ENCODE results near the gene NEMP2. TPM values are rescaled to one million over a fixed set of nuclear protein-coding genes. Genes with fewer than 3 reads are reported as not detected.
"Not testable (repeated sequence)": the region's sequence is repeated elsewhere in the genome, so short reads cannot be mapped to it uniquely, and the experiment has no call there.

Gene NEMP2
- total RNA-seq, 2 donors from 2014 or later, result 5.0 to 6.8 TPM

- intact Hi-C loops (cut with DNase I), result no loop called here
- no peak for DNase-seq (ENCODE audit: low spot score)
Measured at GRCh38 chr2:190530248-190530900, 4.1 kb downstream of the NEMP2 start.

GRCh38 chr2:190529486-190530247 lies 4.9 kb downstream of the NEMP2 start:
- no peak for DNase-seq (ENCODE audit: low spot score)
- intact Hi-C loops (cut with DNase I), result no loop called here

- intact Hi-C loops (cut with DNase I), result no loop called here
- no peak for DNase-seq (ENCODE audit: low spot score)
Measured at GRCh38 chr2:190528521-190529001, 6.0 kb downstream of the NEMP2 start.

- intact Hi-C loops (cut with DNase I), result no loop called here
- no peak for DNase-seq (ENCODE audit: low spot score)
Measured at GRCh38 chr2:190527918-190528317, 6.6 kb downstream of the NEMP2 start.

- intact Hi-C loops (cut with DNase I), result no loop called here
- DNase-seq (ENCODE audit: low spot score), result no peak
Measured at GRCh38 chr2:190527214-190527613, 7.3 kb downstream of the NEMP2 start.

GRCh38 chr2:190526105-190526750 lies 8.3 kb downstream of the NEMP2 start:
- DNase-seq (ENCODE audit: low spot score), result no peak
- intact Hi-C loops (cut with DNase I), result no loop called here

- no peak for DNase-seq (ENCODE audit: low spot score)
- intact Hi-C loops (cut with DNase I), result no loop called here
Measured at GRCh38 chr2:190524928-190525327, 9.6 kb downstream of the NEMP2 start.

- no peak for DNase-seq (ENCODE audit: low spot score)
- intact Hi-C loops (cut with DNase I), result no loop called here
Measured at GRCh38 chr2:190519975-190520767, 14.4 kb downstream of the NEMP2 start.

- intact Hi-C loops (cut with DNase I), result no loop called here
- no peak for DNase-seq (ENCODE audit: low spot score)
Measured at GRCh38 chr2:190517468-190517867, 17.1 kb downstream of the NEMP2 start.

- no peak for DNase-seq (ENCODE audit: low spot score)
- intact Hi-C loops (cut with DNase I), result no loop called here
Measured at GRCh38 chr2:190515687-190516086, 18.8 kb downstream of the NEMP2 start.

- intact Hi-C loops (cut with DNase I), result loop anchor here in 1 of 2 donors (5.0 kb wide), 1 partner anchor 748 kb away; no protein-coding TSS in a partner anchor
Measured at GRCh38 chr2:190514676-190515075, 19.8 kb downstream of the NEMP2 start.

GRCh38 chr2:190513877-190514276 lies 20.6 kb downstream of the NEMP2 start:
- DNase-seq (ENCODE audit: low spot score), result no peak
- intact Hi-C loops (cut with DNase I), result loop anchor here in 1 of 2 donors (5.0 kb wide), 1 partner anchor 748 kb away; no protein-coding TSS in a partner anchor

More at GRCh38 chr2:190514676-190515075, 19.8 kb downstream of the NEMP2 start:
- no peak for DNase-seq (ENCODE audit: low spot score)

GRCh38 chr2:190512539-190513095 lies 21.9 kb downstream of the NEMP2 start:
- no peak for DNase-seq (ENCODE audit: low spot score)
- intact Hi-C loops (cut with DNase I), result loop anchor here in 1 of 2 donors (5.0 kb wide), 1 partner anchor 750 kb away; no protein-coding TSS in a partner anchor

GRCh38 chr2:190511104-190511503 lies 23.4 kb downstream of the NEMP2 start:
- DNase-seq (ENCODE audit: low spot score), result no peak
- intact Hi-C loops (cut with DNase I), result loop anchor here in 1 of 2 donors (5.0 kb wide), 1 partner anchor 751 kb away; no protein-coding TSS in a partner anchor

- intact Hi-C loops (cut with DNase I), result loop anchor here in 1 of 2 donors (5.0 kb wide), 1 partner anchor 752 kb away; no protein-coding TSS in a partner anchor
- DNase-seq (ENCODE audit: low spot score), result not testable (repeated sequence)
Measured at GRCh38 chr2:190509895-190510294, 24.6 kb downstream of the NEMP2 start.

- DNase-seq (ENCODE audit: low spot score), result no peak
- intact Hi-C loops (cut with DNase I), result no loop called here
Measured at GRCh38 chr2:190507135-190507534, 27.4 kb downstream of the NEMP2 start.

- DNase-seq (ENCODE audit: low spot score), result no peak
- intact Hi-C loops (cut with DNase I), result no loop called here
Measured at GRCh38 chr2:190506666-190507065, 27.9 kb downstream of the NEMP2 start.

GRCh38 chr2:190505696-190506095 lies 28.8 kb downstream of the NEMP2 start:
- intact Hi-C loops (cut with DNase I), result no loop called here
- no peak for DNase-seq (ENCODE audit: low spot score)

- no peak for DNase-seq (ENCODE audit: low spot score)
- intact Hi-C loops (cut with DNase I), result no loop called here
Measured at GRCh38 chr2:190504912-190505311, 29.6 kb downstream of the NEMP2 start.
